Small intestine (tissue), 7 donors: ENCODE data around the gene PJVK. TPM values are rescaled to one million over a fixed set of nuclear protein-coding genes. Genes with fewer than 3 reads are reported as not detected.

Experiments
- DNase-seq, 2 donors: peaks; one replicate each; pipeline versions ENCODE4 v3.0.0 to v3.0.0-alpha.2; 2013
- FAIRE-seq: peaks from 2 replicates; lab custom pipeline; 2012; peaks lifted over from hg19 to GRCh38; lab: Jason Lieb, UNC
- H3K27ac ChIP-seq, 3 donors: one replicate each; pipeline ENCODE4 v1.5.1; 2013; ENCODE audit warnings: low read length in 2 of 3, mild to moderate bottlenecking in 2 of 3, control low read depth in 1 of 3, inconsistent platforms in 1 of 3, low read depth in 1 of 3, moderate library complexity in 1 of 3
- H3K27me3 ChIP-seq, 3 donors: one replicate each; pipeline ENCODE4 v1.6.1; 2013; ENCODE audit warnings: low read length in 3 of 3, inconsistent platforms in 1 of 3; ENCODE audit not compliant: control insufficient read depth in 3 of 3, insufficient read depth in 3 of 3
- H3K36me3 ChIP-seq, 3 donors: one replicate each; pipeline ENCODE4 v1.6.1; 2013; ENCODE audit warnings: low read length in 3 of 3, inconsistent platforms in 1 of 3, low read depth in 1 of 3, mild to moderate bottlenecking in 1 of 3, moderate library complexity in 1 of 3; ENCODE audit not compliant: control insufficient read depth in 3 of 3, insufficient read depth in 2 of 3
- H3K4me1 ChIP-seq, 3 donors: one replicate each; pipeline ENCODE4 v1.6.1; 2013; ENCODE audit warnings: low read length in 2 of 3, inconsistent platforms in 1 of 3, low read depth in 1 of 3, mild to moderate bottlenecking in 1 of 3, moderate library complexity in 1 of 3; ENCODE audit not compliant: control insufficient read depth in 3 of 3, insufficient read depth in 2 of 3
- H3K4me3 ChIP-seq, 3 donors: one replicate each; pipeline ENCODE4 v1.5.1; 2013; ENCODE audit warnings: low read length in 3 of 3, control low read depth in 1 of 3, inconsistent platforms in 1 of 3, low read depth in 1 of 3, mild to moderate bottlenecking in 1 of 3, moderate library complexity in 1 of 3
- H3K9me3 ChIP-seq, 2 donors: one replicate each; pipeline ENCODE4 v1.6.1; 2013; ENCODE audit warnings: low read depth in 1 of 2, low read length in 1 of 2; ENCODE audit not compliant: control insufficient read depth in 2 of 2, insufficient read depth in 1 of 2
- WGBS, 3 donors: extraction: QIAGEN DNeasy Blood & Tissue Kit; methylation state at CpG; one replicate each; pipeline ENCODE4 v1.1.7; 2013; 5-methylcytosine and 5-hydroxymethylcytosine counted together
- polyA plus RNA-seq, 4 donors: library from polyadenylated mRNA; stranded (reverse) in 3 of 4; unstranded in 1 of 4; fragments of 200-250 nt in 3 of 4; fragments of 120-200 nt in 1 of 4; gene quantifications; one replicate each; pipeline versions ENCODE4 v1.2.1 to v1.2.3, GENCODE V29; 2013
- donor health status: healthy with polysubstance abuse.
- donor health status: control.
- donor health status: control.
- donor health status: Bipolar disorder and iron deficiency.
- donor health status: healthy.

Gene PJVK
- polyA plus RNA-seq, 4 donors = 1.0 to 5.3 (median 1.1) TPM; not detected in 1

DNA sequence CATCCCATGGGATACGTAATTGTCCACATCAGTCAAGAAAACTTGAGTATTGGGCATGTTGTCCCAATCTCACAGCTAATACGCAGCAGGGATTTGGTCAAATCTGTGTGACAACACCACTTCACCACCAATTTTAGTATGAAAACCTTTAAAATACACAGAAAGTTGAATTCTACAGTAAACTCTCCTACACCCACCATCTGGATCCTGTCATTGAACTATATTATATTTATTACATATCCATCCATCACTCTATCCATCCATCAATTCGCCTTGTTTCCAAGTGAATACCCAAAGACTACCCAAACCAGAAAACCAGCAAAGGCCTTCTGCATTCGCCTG lies 28.1 kb downstream of the PJVK start:
- Histone ChIP-seq H3K4me1 (peaks cover 13 to 26% (median 21%) of the 10 kb centered on the region in 3 donors), H3K4me3 (peak overlapping the region in 2 of 3 donors; percentile 53 to 72), H3K9me3 (no peaks in the 10 kb centered on the region), H3K27me3 (no peaks in the 10 kb centered on the region), H3K36me3 (no peaks in the 10 kb centered on the region), H3K27ac (peak overlapping the region; percentile 56 to 100 (median 93))
- FAIRE-seq (no peak), DNase-seq (peak in 1 of 2 donors; percentile 2)
- 39 to 56% (median 48%) methylated on average over 4 of the region's 4 CpGs for WGBS, 3 donors

GRCh38 chr2:178479758-178480226 lies 28.6 kb downstream of the PJVK start:
- Histone ChIP-seq H3K4me1 (peaks cover 16 to 29% (median 26%) of the 10 kb centered on the region in 3 donors), H3K4me3 (peak overlapping the region; percentile 75 to 95 (median 77)), H3K27me3 (no peaks in the 10 kb centered on the region), H3K9me3 (no peaks in the 10 kb centered on the region), H3K27ac (peak overlapping the region; percentile 78 to 100 (median 93)), H3K36me3 (no peaks in the 10 kb centered on the region)
- FAIRE-seq = no peak
- DNase-seq = no peak
- WGBS, 3 donors = 26 to 29% (median 26%) methylated on average over 19 of the region's 19 CpGs

- Histone ChIP-seq H3K36me3 (no peaks in the 10 kb centered on the region), H3K4me3 (peak within 1 kb of the TSS; percentile 75 to 95 (median 77)), H3K27ac (peak within 1 kb of the TSS; percentile 78 to 100 (median 93)), H3K4me1 (peaks cover 19 to 31% (median 29%) of the 10 kb centered on the region in 3 donors), H3K9me3 (no peaks in the 10 kb centered on the region), H3K27me3 (no peaks in the 10 kb centered on the region)
- FAIRE-seq (no peak), DNase-seq (peak; percentile 95 to 97)
- WGBS, 3 donors = 0 to 1% (median 0%) methylated on average over 36 to 92 of the region's 92 CpGs
Observed at GRCh38 chr2:178480227-178481181, 29.3 kb downstream of the PJVK start, which contains the start of gene PLEKHA3. PLEKHA3 (plus strand) TSS chr2:178480457; CDS start chr2:178480870, 413 bp downstream.

DNA sequence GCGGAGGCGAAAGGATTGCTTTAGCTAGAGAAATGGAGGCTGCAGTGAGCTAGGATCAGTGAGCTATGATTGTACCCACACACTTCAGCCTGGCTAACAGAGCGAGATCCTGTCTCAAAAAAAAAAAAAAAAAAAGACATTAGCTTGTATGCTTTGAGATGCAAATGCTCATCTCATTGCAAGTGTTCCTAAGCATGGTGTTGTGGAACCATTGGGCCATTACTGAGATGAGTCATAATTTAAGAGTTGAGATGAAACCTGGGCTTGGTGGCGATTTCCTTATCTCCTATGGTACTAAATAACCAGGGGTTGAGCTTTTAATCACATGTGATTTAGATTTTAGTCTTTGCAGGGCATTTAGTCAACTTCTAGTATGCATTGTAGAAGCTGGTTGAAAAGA lies 31.3 kb downstream of the PJVK start:
- 60 to 80% (median 63%) methylated on average over 4 of the region's 4 CpGs for WGBS, 3 donors
- H3K9me3 ChIP-seq = no peaks in the 10 kb centered on the region
- H3K4me3 ChIP-seq = no peak overlapping the region
- peaks cover 0 to 8% (median 3%) of the 10 kb centered on the region in 3 donors for H3K36me3 ChIP-seq
- peaks cover 19 to 31% (median 24%) of the 10 kb centered on the region in 3 donors for H3K4me1 ChIP-seq
- peak; percentile 15 to 70 for DNase-seq
- H3K27me3 ChIP-seq = no peaks in the 10 kb centered on the region
- no peak overlapping the region for H3K27ac ChIP-seq
- FAIRE-seq = no peak

- 44 to 61% (median 49%) methylated on average over 6 of the region's 6 CpGs for WGBS, 3 donors
- DNase-seq = peak; percentile 51 to 82
- no peak for FAIRE-seq
- Histone ChIP-seq H3K27me3 (no peaks in the 10 kb centered on the region), H3K4me3 (no peak overlapping the region), H3K27ac (no peak overlapping the region), H3K9me3 (no peaks in the 10 kb centered on the region), H3K4me1 (peaks cover 19 to 28% (median 22%) of the 10 kb centered on the region in 3 donors), H3K36me3 (peaks cover 0 to 10% (median 8%) of the 10 kb centered on the region in 3 donors)
Observed at GRCh38 chr2:178484245-178485041, 33.3 kb downstream of the PJVK start.

DNA sequence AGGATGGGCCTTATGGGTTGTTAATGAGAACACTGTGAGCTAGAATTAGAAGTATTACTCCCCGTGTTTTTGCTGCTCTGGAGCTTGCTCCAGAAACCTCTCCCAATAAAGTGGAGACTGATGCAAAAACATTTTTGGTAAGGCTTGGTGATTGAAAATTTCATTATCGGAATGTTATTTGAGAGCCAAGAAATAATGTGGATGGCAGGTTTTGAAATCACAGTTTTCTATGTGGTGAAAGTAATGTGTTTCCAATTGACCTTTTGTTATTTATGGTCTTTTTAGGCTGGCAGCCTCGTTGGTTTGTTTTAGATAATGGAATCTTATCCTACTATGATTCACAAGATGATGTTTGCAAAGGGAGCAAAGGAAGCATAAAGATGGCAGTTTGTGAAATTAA lies 34.2 kb downstream of the PJVK start:
- no peak for DNase-seq
- Histone ChIP-seq H3K4me1 (peaks cover 16 to 28% (median 19%) of the 10 kb centered on the region in 3 donors), H3K27me3 (no peaks in the 10 kb centered on the region), H3K36me3 (peaks cover 0 to 11% (median 10%) of the 10 kb centered on the region in 3 donors), H3K4me3 (no peak overlapping the region), H3K27ac (no peak overlapping the region), H3K9me3 (no peaks in the 10 kb centered on the region)
- no peak for FAIRE-seq
- WGBS, 3 donors = 57 to 78% (median 73%) methylated on average over 3 of the region's 3 CpGs

DNA sequence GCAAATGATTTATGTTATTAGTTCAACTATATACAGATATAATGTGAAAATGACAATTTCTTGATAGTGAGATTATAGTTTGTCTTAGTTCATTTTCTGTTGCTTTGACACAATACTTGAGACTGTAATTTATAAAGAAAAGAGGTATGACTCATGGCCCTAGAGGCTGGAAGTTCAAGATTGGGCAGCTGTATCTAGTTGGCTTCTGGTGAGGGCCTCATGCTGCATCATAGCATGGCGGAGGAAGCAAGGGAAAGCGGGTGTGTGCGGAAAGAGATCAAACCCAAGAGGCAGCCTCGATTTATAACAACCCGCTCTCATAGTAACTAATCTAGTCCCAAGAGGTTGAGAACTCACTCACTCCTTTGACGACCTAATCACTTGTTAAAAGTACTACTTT lies 40.4 kb downstream of the PJVK start:
- 84 to 97% (median 90%) methylated on average over 6 of the region's 6 CpGs for WGBS, 3 donors
- FAIRE-seq (no peak), DNase-seq (no peak)
- peaks cover 8 to 37% (median 21%) of the 10 kb centered on the region in 3 donors for H3K36me3 ChIP-seq
- no peaks in the 10 kb centered on the region for H3K9me3 ChIP-seq
- no peaks in the 10 kb centered on the region for H3K27me3 ChIP-seq
- no peak overlapping the region for H3K27ac ChIP-seq
- H3K4me3 ChIP-seq = no peak overlapping the region
- H3K4me1 ChIP-seq = no peaks in the 10 kb centered on the region

- no peaks in the 10 kb centered on the region for H3K4me1 ChIP-seq
- peaks cover 20 to 28% (median 25%) of the 10 kb centered on the region in 3 donors for H3K36me3 ChIP-seq
- WGBS, 3 donors = 14 to 58% (median 32%) methylated on average over 4 of the region's 4 CpGs
- H3K27ac ChIP-seq = no peak overlapping the region
- H3K4me3 ChIP-seq = no peak overlapping the region
- peak; percentile 23 to 69 for DNase-seq
- H3K27me3 ChIP-seq = no peaks in the 10 kb centered on the region
- FAIRE-seq = no peak
- H3K9me3 ChIP-seq = no peaks in the 10 kb centered on the region
Observed at GRCh38 chr2:178496049-178496448, 44.9 kb downstream of the PJVK start.
